Measurements from ENCODE around the gene MRPL51. TPM values are rescaled to one million over a fixed set of nuclear protein-coding genes. Genes with fewer than 3 reads are reported as not detected.
A peak's percentile ranks its signal among the peaks of the same experiment; 100 is the strongest.

MRPL51 gene
- total and polyA plus RNA-seq, 2 of the 8 experiments (the other 6 are each of a cell fraction or from before 2014, with no cell fraction given), result 119 to 331 TPM

GRCh38 chr12:6533923-6534694 is 41.0 kb upstream of the MRPL51 start, which contains the start of gene GAPDH:
TSS of gene GAPDH (plus strand) at chr12:6534517. CDS start at chr12:6534833, 316 bp downstream.
- no peak for FAIRE-seq
- peaks cover 5 to 14% of the 10 kb centered on the region in 2 experiments for H4K20me1 ChIP-seq (replicated peaks in 1 of 2; ENCODE audit: control insufficient read depth in 1 of 2, insufficient read depth in 2 of 2, low read length in 2 of 2)
- WGBS, 2 experiments (ENCODE audit: extremely low coverage in 1 of 2, insufficient coverage in 1 of 2, insufficient read length in 1 of 2, insufficient replicate concordance in 2 of 2, low coverage in 1 of 2, low lambda C conversion rate in 2 of 2, missing lambda C conversion rate in 1 of 2), result 1% methylated on average over 51 of the region's 62 CpGs; no CpG with 5 or more reads in 1 of the 2 experiments
- TF ChIP-seq EP300 (IDR thresholded peaks at IDR 0.05; ENCODE audit: borderline replicate concordance in 1 of 2, low read depth in 2 of 2, low read length in 2 of 2), result peak in 1 of 2 experiments; percentile 7; a peak in 1 of 3 replicates
- TF ChIP-seq EGR1 (IDR thresholded peaks at IDR 0.05; ENCODE audit: borderline replicate concordance, low read depth, low read length), result peak; percentile 69
- peak; percentile 90 for TF ChIP-seq E2F6 (IDR thresholded peaks at IDR 0.05)
- peak; percentile 23 for TF ChIP-seq RBBP5 (IDR thresholded peaks at IDR 0.05; ENCODE audit: borderline replicate concordance, low read depth, low read length)

More at GRCh38 chr12:6533923-6534694, 41.0 kb upstream of the MRPL51 start, which contains the start of gene GAPDH:
- H2BK20ac ChIP-seq (ENCODE audit: low read length), result peak within 1 kb of the TSS; percentile 80; the same call in 1 of the 2 replicates
- H3K79me2 ChIP-seq (ENCODE audit: control insufficient read depth in 1 of 2, insufficient read depth in 2 of 2, low read length in 2 of 2), result peaks cover 3 to 28% of the 10 kb centered on the region in 2 experiments; a peak in 3 of 4 replicates
- peak within 1 kb of the TSS; percentile 99 for H4K5ac ChIP-seq (ENCODE audit: insufficient read length, low read depth, low read length)
- H3K9ac ChIP-seq (replicated peaks in 1 of 4; ENCODE audit: extremely low read depth in 1 of 4, low read depth in 3 of 4, low read length in 3 of 4), result peak within 1 kb of the TSS; percentile 97 to 99 (median 98)
- peak within 1 kb of the TSS; percentile 99 for H4K8ac ChIP-seq (ENCODE audit: extremely low read depth, insufficient read depth, low read length)
- H4K91ac ChIP-seq (replicated peaks; ENCODE audit: insufficient read length, low read length), result peak within 1 kb of the TSS; percentile 98
- peaks cover 0 to 19% (median 16%) of the 10 kb centered on the region in 4 experiments; a peak in 6 of 7 replicates for H3K4me1 ChIP-seq (replicated peaks in 1 of 4; ENCODE audit: control insufficient read depth in 3 of 4, insufficient read depth in 4 of 4, low read length in 3 of 4)
- H3K18ac ChIP-seq (ENCODE audit: extremely low read depth, low read length), result peak within 1 kb of the TSS; percentile 97
- H3K4me2 ChIP-seq (ENCODE audit: insufficient read depth in 1 of 2, low read depth in 2 of 2, low read length in 2 of 2), result peak within 1 kb of the TSS; percentile 90 to 91
- peak within 1 kb of the TSS; percentile 100 for H2BK5ac ChIP-seq (ENCODE audit: low read depth, low read length)
- ChIA-PET CTCF (ENCODE audit: partially characterized antibody) (interaction anchor here (0.7 to 24.9 kb wide), 3 partner anchors 19 to 290 kb away, joined by 4 to 462 read pairs (median 4); partner anchors contain the start of genes IFFO1 and NOP2), POLR2A (ENCODE audit: partially characterized antibody) (interaction anchor here (0.5 to 11.4 kb wide), 81 partner anchors 8 to 410 kb away, joined by 3 to 665 read pairs (median 5); partner anchors contain the start of genes C12orf57, CDCA3, CHD4 and COPS7A)
- peak within 1 kb of the TSS; percentile 59; the same call in 1 of the 2 replicates for H2AK5ac ChIP-seq (ENCODE audit: low read depth, low read length)
- H3K27ac ChIP-seq (ENCODE audit: low read depth, low read length), result peak within 1 kb of the TSS; percentile 98
- H3K23me2 ChIP-seq (ENCODE audit: low read depth, low read length), result peaks cover 16% of the 10 kb centered on the region
- DNase-seq (ENCODE audit: low read depth in 1 of 2, low spot score in 2 of 2), result peak; percentile 87 to 91
- H3K79me1 ChIP-seq (ENCODE audit: low read depth, low read length), result no peaks in the 10 kb centered on the region; the same call in 1 of the 2 replicates
- peak within 1 kb of the TSS; percentile 99 for H3K56ac ChIP-seq (replicated peaks; ENCODE audit: insufficient read length, low read depth, low read length)
- no peaks in the 10 kb centered on the region for H3K9me3 ChIP-seq (ENCODE audit: insufficient read depth in 2 of 2, low read depth in 1 of 2, low read length in 1 of 2)
- peak within 1 kb of the TSS; percentile 82 for H3K4ac ChIP-seq (replicated peaks; ENCODE audit: insufficient read length, low read depth, low read length)
- H3K4me3 ChIP-seq (ENCODE audit: extremely low read depth in 1 of 4, insufficient read depth in 2 of 4, low read depth in 3 of 4, low read length in 4 of 4), result peak within 1 kb of the TSS; percentile 83 to 98 (median 90)
- peak within 1 kb of the TSS; percentile 91 for H2BK120ac ChIP-seq (replicated peaks; ENCODE audit: low read depth, low read length)
- no peak within 1 kb of the TSS for H3K23ac ChIP-seq (ENCODE audit: insufficient read length)
- H3K36me3 ChIP-seq (ENCODE audit: control insufficient read depth in 2 of 4, insufficient read depth in 4 of 4, low read length in 3 of 4), result peaks cover 40 to 64% (median 48%) of the 10 kb centered on the region in 4 experiments
- peak within 1 kb of the TSS; percentile 98 for H2BK12ac ChIP-seq (ENCODE audit: low read depth, low read length)
- H2AFZ ChIP-seq (ENCODE audit: low read length), result peak within 1 kb of the TSS; percentile 47; the same call in 1 of the 2 replicates
- H3K27me3 ChIP-seq (replicated peaks in 1 of 4; ENCODE audit: control insufficient read depth in 3 of 4, extremely low read depth in 1 of 4, insufficient read depth in 3 of 4, low read length in 3 of 4), result no peaks in the 10 kb centered on the region
- H2BK15ac ChIP-seq (ENCODE audit: low read length), result peak within 1 kb of the TSS; percentile 99; the same call in 1 of the 2 replicates
- H3K14ac ChIP-seq (ENCODE audit: insufficient read length), result peak within 1 kb of the TSS; percentile 53

Data from H1 (cell line).